DND-41 (cell line): ENCODE results near the gene SCN9A.

Source experiments
- EZH2 ChIP-seq: IDR thresholded peaks from 3 replicates; pipeline ENCODE4 v1.6.1; 2012; ENCODE audit warnings: borderline replicate concordance, low read depth, mild to moderate bottlenecking, moderate library complexity, low read length, inconsistent platforms; ENCODE audit not compliant: severe bottlenecking
- TF ChIP-seq, protein P1 (sequence below): IDR thresholded peaks from 2 replicates; pipeline ENCODE4 v1.5.1; 2012; ENCODE audit warnings: borderline replicate concordance, low read length, moderate library complexity, mild to moderate bottlenecking; ENCODE audit not compliant: poor library complexity, severe bottlenecking; ENCODE audit errors: extremely low read depth

DNA sequence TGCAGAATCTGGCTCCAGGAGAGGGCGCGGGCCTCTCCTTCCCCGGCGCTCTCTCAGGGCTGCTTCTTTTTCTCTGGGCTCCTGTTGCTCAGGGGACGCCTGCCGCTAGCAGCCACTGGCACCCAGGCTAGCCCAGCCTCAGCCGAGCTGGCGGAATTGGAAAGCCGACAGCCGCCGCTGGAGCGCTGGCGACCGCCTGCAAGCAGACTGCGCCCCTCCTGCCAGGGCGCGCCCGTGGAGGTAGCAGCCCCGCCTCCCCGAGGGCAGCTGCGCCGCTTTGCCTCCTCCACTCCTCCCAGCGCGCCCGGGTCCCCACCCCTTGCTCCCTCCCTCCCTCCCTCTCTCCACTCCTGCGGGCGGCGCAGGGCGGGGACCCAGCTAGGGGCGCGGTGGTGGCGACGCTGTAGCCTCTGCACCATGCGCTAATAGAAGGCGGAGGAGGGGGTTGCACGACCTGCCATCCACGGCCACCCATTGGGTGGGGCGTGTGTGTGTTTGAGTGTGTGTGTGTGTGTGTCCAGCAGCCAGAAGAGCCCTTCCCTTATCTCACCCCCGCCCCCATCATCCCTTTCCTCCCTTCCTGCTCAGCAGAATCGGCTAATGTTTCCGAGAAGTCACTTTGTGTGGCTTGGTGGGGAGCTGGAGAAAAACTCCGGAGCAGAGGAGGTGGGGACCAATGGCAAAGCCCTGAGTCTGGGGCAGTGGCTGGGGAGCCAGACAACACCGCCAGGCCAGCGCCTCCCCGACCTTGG is at the start of gene SCN9A:
- TF ChIP-seq, protein P1, sequence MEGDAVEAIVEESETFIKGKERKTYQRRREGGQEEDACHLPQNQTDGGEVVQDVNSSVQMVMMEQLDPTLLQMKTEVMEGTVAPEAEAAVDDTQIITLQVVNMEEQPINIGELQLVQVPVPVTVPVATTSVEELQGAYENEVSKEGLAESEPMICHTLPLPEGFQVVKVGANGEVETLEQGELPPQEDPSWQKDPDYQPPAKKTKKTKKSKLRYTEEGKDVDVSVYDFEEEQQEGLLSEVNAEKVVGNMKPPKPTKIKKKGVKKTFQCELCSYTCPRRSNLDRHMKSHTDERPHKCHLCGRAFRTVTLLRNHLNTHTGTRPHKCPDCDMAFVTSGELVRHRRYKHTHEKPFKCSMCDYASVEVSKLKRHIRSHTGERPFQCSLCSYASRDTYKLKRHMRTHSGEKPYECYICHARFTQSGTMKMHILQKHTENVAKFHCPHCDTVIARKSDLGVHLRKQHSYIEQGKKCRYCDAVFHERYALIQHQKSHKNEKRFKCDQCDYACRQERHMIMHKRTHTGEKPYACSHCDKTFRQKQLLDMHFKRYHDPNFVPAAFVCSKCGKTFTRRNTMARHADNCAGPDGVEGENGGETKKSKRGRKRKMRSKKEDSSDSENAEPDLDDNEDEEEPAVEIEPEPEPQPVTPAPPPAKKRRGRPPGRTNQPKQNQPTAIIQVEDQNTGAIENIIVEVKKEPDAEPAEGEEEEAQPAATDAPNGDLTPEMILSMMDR, result no peak
- TF ChIP-seq EZH2, result no peak
